ENCODE data around the gene AFAP1L2.

AFAP1L2 gene

GRCh38 chr10:114412907-114413797 is 8.8 kb upstream of the AFAP1L2 start:
- no peak for DNase-seq

GRCh38 chr10:114408968-114409444 is 4.7 kb upstream of the AFAP1L2 start:
- DNase-seq, result no peak

- no peak for DNase-seq
Measured at GRCh38 chr10:114408112-114408967, 4.0 kb upstream of the AFAP1L2 start.

- DNase-seq, result no peak
Measured at GRCh38 chr10:114406455-114406854, 2.2 kb upstream of the AFAP1L2 start.

- DNase-seq, result no peak
Measured at GRCh38 chr10:114405011-114405350, 679 bp upstream of the AFAP1L2 start.

- no peak for DNase-seq
Measured at GRCh38 chr10:114403541-114404161, 651 bp downstream of the AFAP1L2 start.

- no peak for DNase-seq
Measured at GRCh38 chr10:114402871-114403540, 1.3 kb downstream of the AFAP1L2 start.

GRCh38 chr10:114402233-114402632 is 2.1 kb downstream of the AFAP1L2 start:
- DNase-seq, result no peak

GRCh38 chr10:114401195-114401791 is 3.0 kb downstream of the AFAP1L2 start:
- DNase-seq, result no peak

- DNase-seq, result no peak
Measured at GRCh38 chr10:114400091-114400490, 4.2 kb downstream of the AFAP1L2 start.

- no peak for DNase-seq
Measured at GRCh38 chr10:114399576-114399975, 4.7 kb downstream of the AFAP1L2 start.

- no peak for DNase-seq
Measured at GRCh38 chr10:114398587-114399331, 5.5 kb downstream of the AFAP1L2 start.

GRCh38 chr10:114397651-114398145 is 6.6 kb downstream of the AFAP1L2 start:
- no peak for DNase-seq

- no peak for DNase-seq
Measured at GRCh38 chr10:114396464-114396863, 7.8 kb downstream of the AFAP1L2 start.

- DNase-seq, result no peak
Measured at GRCh38 chr10:114395366-114396022, 8.8 kb downstream of the AFAP1L2 start.

GRCh38 chr10:114394531-114394930 is 9.8 kb downstream of the AFAP1L2 start:
- DNase-seq, result no peak

GRCh38 chr10:114393886-114394285 is 10.4 kb downstream of the AFAP1L2 start:
- DNase-seq, result no peak

- DNase-seq, result no peak
Measured at GRCh38 chr10:114393482-114393881, 10.8 kb downstream of the AFAP1L2 start.

GRCh38 chr10:114392112-114392835 is 12.0 kb downstream of the AFAP1L2 start:
- DNase-seq, result no peak

- no peak for DNase-seq
Measured at GRCh38 chr10:114391599-114391998, 12.7 kb downstream of the AFAP1L2 start.

Measured in stimulated activated CD8-positive, alpha-beta memory T cell treated with anti-CD3 and anti-CD28 coated beads, Interleukin-4, amount 100 ng/mL, for 48 hours (primary cell).